ENCODE measurements around the gene KPTN. TPM values are rescaled to one million over a fixed set of nuclear protein-coding genes. Genes with fewer than 3 reads are reported as not detected.

Gene KPTN
- total RNA-seq, 1 experiment from 2014 or later, result 17.6 TPM

GRCh38 chr19:47479701-47480503, 4.1 kb downstream of the KPTN start:
- Mint-ChIP-seq H3K27ac (ENCODE audit: low read depth, unreplicated experiment) (no peak overlapping the region), H3K27me3 (ENCODE audit: insufficient read depth, unreplicated experiment) (no peaks in the 10 kb centered on the region), H3K4me3 (ENCODE audit: unreplicated experiment) (no peak overlapping the region), H3K9me3 (ENCODE audit: unreplicated experiment) (no peaks in the 10 kb centered on the region), H3K36me3 (ENCODE audit: insufficient read depth, unreplicated experiment) (peaks cover 13% of the 10 kb centered on the region), H3K4me1 (ENCODE audit: insufficient read depth, unreplicated experiment) (peaks cover 2% of the 10 kb centered on the region)
- no peak for TF ChIP-seq CTCF (IDR thresholded peaks at IDR 0.05; ENCODE audit: unreplicated experiment)
- DNase-seq (ENCODE audit: unreplicated experiment), result no peak
- intact Hi-C loops (cut with micrococcal nuclease), result no loop called here
- ChIA-PET POLR2A (interaction anchor here (0.5 kb wide), 1 partner anchor 223 kb away, joined by 3 read pairs; no protein-coding TSS in a partner anchor), CTCF (interaction anchor here (0.9 to 1.8 kb wide), 2 partner anchors 16 to 43 kb away, joined by 6 to 10 read pairs; no protein-coding TSS in a partner anchor)
- BruUV-seq (replicated peaks), result no TSS peak

- TF ChIP-seq CTCF (IDR thresholded peaks at IDR 0.05; ENCODE audit: unreplicated experiment), result no peak
Measured at GRCh38 chr19:47476438-47476972, 7.5 kb downstream of the KPTN start.

GRCh38 chr19:47475465-47475864, 8.6 kb downstream of the KPTN start:
- no TSS peak for BruUV-seq (replicated peaks)
- no peak overlapping the region for H3K27ac Mint-ChIP-seq (ENCODE audit: low read depth, unreplicated experiment)

More at GRCh38 chr19:47476438-47476972, 7.5 kb downstream of the KPTN start:
- no TSS peak for BruUV-seq (replicated peaks)
- H3K9me3 Mint-ChIP-seq (ENCODE audit: unreplicated experiment), result no peaks in the 10 kb centered on the region
- POLR2A ChIA-PET, result no interaction called here
- intact Hi-C loops (cut with micrococcal nuclease), result no loop called here
- peaks cover 11% of the 10 kb centered on the region for H3K27me3 Mint-ChIP-seq (ENCODE audit: insufficient read depth, unreplicated experiment)
- H3K4me1 Mint-ChIP-seq (ENCODE audit: insufficient read depth, unreplicated experiment), result no peaks in the 10 kb centered on the region
- no peak for DNase-seq (ENCODE audit: unreplicated experiment)
- CTCF ChIA-PET, result interaction anchor here (0.7 to 1.8 kb wide), 2 partner anchors 40 to 676 kb away, joined by 3 to 7 read pairs; no protein-coding TSS in a partner anchor
- no peak overlapping the region for H3K27ac Mint-ChIP-seq (ENCODE audit: low read depth, unreplicated experiment)
- no peaks in the 10 kb centered on the region for H3K36me3 Mint-ChIP-seq (ENCODE audit: insufficient read depth, unreplicated experiment)
- no peak overlapping the region for H3K4me3 Mint-ChIP-seq (ENCODE audit: unreplicated experiment)

More at GRCh38 chr19:47475465-47475864, 8.6 kb downstream of the KPTN start:
- ChIA-PET CTCF (interaction anchor here (0.6 to 2.0 kb wide), 5 partner anchors 8 to 180 kb away, joined by 3 to 7 read pairs (median 4); partner anchors contain the start of gene KPTN), POLR2A (interaction anchor here (1.0 kb wide), 1 partner anchor 8 kb away, joined by 4 read pairs; no protein-coding TSS in a partner anchor)
- TF ChIP-seq CTCF (IDR thresholded peaks at IDR 0.05; ENCODE audit: unreplicated experiment), result no peak
- no peak overlapping the region for H3K4me3 Mint-ChIP-seq (ENCODE audit: unreplicated experiment)
- no peaks in the 10 kb centered on the region for H3K36me3 Mint-ChIP-seq (ENCODE audit: insufficient read depth, unreplicated experiment)
- no peaks in the 10 kb centered on the region for H3K9me3 Mint-ChIP-seq (ENCODE audit: unreplicated experiment)
- peaks cover 7% of the 10 kb centered on the region for H3K4me1 Mint-ChIP-seq (ENCODE audit: insufficient read depth, unreplicated experiment)
- no peak for DNase-seq (ENCODE audit: unreplicated experiment)
- intact Hi-C loops (cut with micrococcal nuclease), result no loop called here
- peaks cover 21% of the 10 kb centered on the region for H3K27me3 Mint-ChIP-seq (ENCODE audit: insufficient read depth, unreplicated experiment)
